Left colon (tissue), 2 donors: ENCODE measurements around the gene MAGED1. TPM values are rescaled to one million over a fixed set of nuclear protein-coding genes. Genes with fewer than 3 reads are reported as not detected.
"Not testable (repeated sequence)": the region's sequence is repeated elsewhere in the genome, so short reads cannot be mapped to it uniquely, and the experiment has no call there.

Source experiments
- ATAC-seq: fragments of 200-7000 bp; cut with Tn5 transposase; one replicate; pipeline ENCODE4 v1.9.1; 2020; ENCODE audit warnings: mild to moderate bottlenecking, moderate library complexity
- DNase-seq, 2 donors: peaks; one replicate each; pipeline ENCODE4 v3.0.0-alpha.2; 2020
- intact Hi-C, 2 donors: fragments of 100-400 bp; cut with DNase I in 1 of 2; cut with micrococcal nuclease in 1 of 2; formaldehyde crosslinking; loops; one replicate each; pipeline versions ENCODE4 v1.11.2 to v1.14.0; 2022; cut with DNase I, micrococcal nuclease
- total RNA-seq, 2 donors: library from RNA; stranded (reverse); fragmentation: NEBNext Ultra II Directional; extraction: Animal tissue kit (Norgen Biotek cat#: 25700); gene quantifications; one replicate each; pipeline ENCODE4 v1.2.1, GENCODE V29; 2021
- donor health status: DM: no; HTN: no; CAD: no.
- donor health status: DM: yes; HTN: yes; CAD: no.

The MAGED1 gene
- total RNA-seq, 2 donors from 2014 or later = 76.1 to 96.6 TPM

DNA sequence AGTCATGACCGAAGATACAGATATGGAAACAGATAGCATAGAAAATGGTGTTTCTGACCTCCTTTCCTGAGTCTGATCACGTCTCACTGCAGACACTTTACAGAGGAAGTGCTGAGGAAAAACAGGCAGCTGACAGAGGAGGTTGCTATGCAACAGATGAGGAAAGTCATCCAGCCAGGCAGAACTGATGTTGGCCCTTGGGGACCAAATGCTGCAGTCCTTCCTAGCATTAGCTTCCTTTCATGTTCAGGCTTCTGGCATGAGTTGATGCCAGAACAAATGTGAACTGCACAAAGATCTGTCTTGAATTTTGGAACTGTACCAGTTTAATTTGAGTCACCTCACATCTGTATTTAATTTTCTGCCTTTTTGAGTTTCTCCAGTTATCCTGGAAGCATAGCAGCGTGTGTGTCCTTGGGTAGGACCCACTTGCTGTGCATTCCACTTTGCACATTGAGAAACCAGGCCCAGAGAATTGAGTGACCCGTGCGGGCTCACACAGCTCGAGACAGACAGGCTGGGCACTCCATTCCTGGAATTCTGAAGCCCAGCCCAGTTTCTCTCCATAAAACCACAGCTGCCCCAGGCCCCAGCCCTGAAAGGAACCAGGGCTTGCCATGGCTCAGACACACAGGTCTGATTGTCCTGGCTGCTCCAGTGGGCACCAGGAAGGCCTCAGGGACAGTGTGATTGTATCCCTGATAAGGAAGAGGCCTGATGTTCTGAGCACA is 1.4 kb upstream of the MAGED1 start:
- no peak for ATAC-seq
- DNase-seq = no peak
- intact Hi-C loops = no loop called here

DNA sequence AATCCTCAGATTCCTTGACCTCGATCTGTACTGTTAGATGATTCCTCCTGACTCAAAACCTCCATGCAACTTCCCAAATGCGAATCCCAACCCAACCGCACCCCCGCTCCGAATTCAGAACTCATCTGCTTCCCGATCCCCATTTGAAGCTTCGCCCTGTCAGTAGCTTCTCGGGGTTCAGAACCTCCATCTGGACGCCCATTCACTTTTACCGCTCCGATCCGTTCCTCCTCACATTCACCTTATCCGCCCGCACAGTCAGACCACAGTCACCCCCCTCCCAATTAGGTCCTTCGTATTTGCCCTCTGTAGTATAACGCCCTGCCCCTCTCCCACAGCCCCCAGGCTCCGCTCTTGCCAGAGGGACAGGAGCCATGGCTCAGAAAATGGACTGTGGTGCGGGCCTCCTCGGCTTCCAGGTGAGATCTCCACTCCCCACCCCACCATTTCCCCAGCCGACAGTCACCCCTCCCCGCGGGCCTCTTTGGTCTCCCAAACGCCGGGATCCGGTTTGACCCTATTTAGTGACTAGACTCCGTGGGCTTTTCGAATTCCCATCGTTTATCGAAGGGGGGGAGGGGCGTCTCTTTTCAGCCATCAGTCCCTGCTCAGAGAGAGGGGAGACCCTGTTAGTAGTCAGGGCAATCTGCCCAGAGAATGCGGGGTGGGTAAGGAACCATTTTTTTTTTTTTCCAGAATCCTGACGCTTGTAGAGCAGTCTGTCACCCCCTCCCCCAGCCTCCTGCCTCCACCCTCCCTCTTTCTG is 691 bp downstream of the MAGED1 start:
- ATAC-seq (peak; percentile 20), DNase-seq (peak in 1 of 2 donors; percentile 30)
- intact Hi-C loops = no loop called here

DNA sequence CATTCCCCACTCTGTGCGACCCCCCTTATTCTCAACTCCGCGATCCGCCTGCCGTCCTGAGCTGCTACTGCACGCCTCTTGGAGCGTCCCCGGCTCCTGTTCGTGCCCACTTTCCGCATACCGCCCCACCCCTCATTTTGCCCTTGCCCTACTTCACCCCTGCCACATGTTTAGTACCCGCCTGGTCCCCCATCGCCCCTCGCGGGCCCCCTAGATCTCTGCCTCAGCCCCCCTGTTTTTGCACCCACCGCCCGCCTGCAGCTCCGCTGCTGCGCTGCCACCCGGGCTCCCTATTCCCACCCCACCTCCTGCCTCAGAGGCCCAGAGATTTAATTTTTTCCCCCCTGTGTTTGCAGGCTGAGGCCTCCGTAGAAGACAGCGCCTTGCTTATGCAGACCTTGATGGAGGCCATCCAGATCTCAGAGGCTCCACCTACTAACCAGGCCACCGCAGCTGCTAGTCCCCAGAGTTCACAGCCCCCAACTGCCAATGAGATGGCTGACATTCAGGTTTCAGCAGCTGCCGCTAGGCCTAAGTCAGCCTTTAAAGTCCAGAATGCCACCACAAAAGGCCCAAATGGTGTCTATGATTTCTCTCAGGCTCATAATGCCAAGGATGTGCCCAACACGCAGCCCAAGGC is 1.4 kb downstream of the MAGED1 start:
- DNase-seq = peak in 1 of 2 donors; percentile 9
- ATAC-seq = no peak
- intact Hi-C loops = no loop called here

DNA sequence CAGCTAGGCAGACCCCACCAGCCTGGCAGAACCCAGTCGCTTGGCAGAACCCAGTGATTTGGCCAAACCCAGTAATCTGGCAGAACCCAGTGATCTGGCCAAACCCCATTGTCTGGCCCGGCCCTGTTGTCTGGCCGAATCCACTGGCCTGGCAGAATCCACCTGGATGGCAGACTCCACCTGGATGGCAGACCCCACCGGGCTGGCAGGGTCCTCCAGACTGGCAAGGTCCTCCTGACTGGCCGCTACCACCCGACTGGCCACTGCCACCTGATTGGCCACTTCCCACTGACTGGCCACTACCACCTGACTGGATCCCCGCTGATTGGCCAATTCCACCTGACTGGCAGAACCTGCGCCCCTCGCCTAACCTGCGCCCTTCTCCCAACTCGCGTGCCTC is 3.2 kb downstream of the MAGED1 start:
- intact Hi-C loops = no loop called here
- no peak for ATAC-seq
- DNase-seq = no peak

DNA sequence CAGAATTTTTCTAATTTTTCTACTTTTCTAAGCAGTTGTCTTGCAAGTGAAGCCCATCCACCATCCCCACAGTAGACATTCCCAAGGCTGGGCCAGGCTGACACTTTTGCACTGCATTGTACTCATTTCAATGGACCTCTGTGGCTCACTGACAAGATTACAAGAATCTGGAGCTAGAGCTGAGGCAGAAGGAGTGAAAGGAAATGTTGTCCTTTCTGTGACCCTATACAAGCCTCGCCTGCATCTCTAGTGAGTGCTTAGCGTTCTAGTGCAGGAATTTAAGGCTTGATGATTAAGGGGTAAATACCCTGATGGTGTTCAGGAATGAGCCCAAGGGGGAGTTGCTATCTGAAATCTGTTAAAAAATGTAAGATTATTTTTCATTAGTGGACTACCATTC is 6.3 kb downstream of the MAGED1 start:
- ATAC-seq (no peak), DNase-seq (no peak)
- intact Hi-C loops = no loop called here

DNA sequence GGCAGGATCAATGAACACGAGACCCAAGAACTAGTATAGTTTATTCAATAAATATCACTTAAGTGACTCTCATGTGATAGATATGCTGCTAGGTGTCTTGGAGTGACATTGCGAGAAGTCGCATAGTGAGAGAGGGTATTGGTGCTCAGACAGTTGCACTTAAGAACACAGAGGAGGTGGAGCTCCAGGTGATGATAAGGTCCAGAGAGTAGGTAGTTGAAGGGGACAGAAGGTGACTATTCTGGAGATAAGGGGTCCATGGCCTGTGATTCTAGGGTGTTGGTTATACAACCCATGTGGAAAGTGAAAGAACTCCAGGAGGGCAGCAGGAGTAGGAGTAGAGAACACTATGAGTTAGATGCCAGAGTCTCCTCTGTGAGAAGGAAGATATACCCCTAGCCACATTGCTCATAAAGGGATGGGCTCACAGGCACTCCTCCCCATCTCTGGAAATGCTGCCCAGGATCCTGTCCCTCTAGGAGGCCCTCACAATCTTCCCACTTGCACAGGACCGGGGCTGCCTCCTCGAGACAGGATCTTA is 9.2 kb downstream of the MAGED1 start:
- intact Hi-C loops = no loop called here

DNA sequence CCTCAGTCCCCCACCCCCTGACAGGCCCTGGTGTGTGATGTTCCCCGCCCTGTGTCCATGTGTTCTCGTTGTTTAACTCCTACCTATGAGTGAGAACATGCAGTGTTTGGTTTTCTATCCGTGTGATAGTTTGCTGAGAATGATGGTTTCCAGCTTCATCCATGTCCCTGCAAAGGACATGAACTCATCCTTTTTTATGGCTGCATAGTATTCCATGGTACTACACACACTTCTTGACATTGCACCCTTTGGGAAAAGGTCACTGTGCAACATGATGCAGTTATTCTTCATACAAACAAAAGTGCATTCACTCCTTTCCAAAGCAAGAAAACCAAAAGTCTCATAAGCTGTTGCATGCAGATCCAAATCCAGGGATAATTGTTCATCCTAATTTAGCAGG is 11.7 kb downstream of the MAGED1 start:
- intact Hi-C loops, DNase-seq, ATAC-seq: not testable (repeated sequence)

More for the DNA sequence above, 9.2 kb downstream of the MAGED1 start:
- ATAC-seq (no peak), DNase-seq (no peak)

DNA sequence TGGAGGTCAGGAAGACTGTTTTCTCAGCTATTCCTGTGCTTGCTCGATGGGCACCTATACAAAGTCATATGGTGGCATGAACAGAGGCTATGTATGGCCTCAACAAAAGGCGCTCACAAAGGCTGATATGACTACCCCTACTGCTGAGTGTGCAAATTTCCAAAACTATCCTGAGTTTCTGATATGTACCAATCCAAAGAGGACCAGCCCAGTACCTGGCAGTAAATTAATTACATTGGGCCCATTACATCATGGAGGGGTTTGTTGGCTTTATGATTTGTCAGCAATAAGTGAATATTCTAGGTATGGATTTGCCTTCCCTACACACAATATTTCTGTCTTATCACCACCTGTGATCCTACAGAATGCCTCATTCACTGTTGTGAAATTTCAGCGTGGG is 12.3 kb downstream of the MAGED1 start:
- intact Hi-C loops = no loop called here
- no peak for DNase-seq
- ATAC-seq = no peak

DNA sequence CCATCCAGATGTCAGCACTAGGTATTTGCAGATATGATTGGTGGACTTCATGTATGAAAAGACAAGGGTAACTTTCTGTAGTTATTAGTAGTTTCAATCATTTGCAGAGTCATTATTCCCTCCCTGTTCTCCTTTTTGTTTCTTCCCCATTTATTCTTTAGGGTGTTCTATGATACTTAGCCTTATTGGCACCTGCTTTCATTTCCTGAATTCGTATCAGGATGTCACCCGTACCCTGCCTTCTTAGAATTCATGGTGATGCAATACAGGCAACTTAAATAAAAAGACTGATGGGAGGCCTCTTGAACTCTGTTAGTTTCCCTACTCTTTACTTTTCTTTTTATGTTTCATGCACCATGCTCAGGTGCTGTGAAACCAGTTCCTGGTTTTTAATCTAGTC is 24.2 kb downstream of the MAGED1 start:
- ATAC-seq (no peak), DNase-seq (no peak)
- intact Hi-C loops = no loop called here

DNA sequence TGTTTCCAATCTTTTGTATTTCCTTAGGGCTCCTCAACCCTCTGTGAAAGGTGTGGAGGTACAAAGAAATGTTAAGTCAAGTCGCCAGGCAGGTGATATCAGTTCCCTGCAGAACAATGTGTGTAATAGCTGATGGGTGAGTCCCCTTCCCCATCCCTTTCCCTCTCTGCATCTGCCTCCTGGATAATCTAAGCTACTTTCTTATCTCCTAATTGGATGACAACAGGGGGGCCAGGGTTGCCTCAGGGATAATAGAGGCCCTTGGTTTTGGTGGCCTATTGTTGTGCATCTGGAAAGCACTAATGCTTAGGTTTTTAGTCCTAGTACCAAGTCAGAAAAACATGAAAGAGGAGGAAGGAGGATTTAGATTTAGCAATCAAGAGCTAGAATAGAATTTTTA is 29.1 kb downstream of the MAGED1 start:
- intact Hi-C loops = no loop called here
- ATAC-seq (no peak), DNase-seq (no peak)

DNA sequence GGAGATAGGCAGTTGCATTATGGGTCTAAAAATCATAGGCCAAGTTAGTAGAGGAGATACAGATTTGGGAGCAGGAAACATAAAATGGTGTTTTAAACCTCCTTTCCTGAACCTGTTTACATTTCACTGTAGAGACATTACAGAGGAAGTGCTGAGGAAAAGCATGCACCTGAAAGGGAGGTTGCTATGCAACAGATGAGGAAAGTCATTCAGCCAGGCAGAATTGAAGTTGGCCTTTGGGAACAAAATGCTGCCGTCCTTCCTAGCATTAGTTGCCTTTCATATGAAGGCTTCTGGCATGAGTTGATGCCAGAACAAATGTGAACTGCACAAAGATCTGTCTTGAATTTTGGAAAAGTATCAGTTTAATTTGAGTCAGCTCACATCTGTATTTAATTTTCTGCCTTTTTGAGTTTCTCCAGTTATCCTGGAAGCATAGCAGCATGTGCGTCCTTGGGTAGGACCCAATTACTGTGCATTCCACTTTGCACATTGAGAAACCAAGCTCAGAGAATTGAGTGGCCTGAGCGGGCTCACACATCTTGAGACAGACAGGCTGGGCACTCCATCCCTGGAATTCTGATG is 38.2 kb downstream of the MAGED1 start:
- intact Hi-C loops = no loop called here
- DNase-seq = no peak
- no peak for ATAC-seq

Other genes with a start within 250 kb of the MAGED1 start
- gene CENPVL2, start 210.8 kb upstream of the MAGED1 start, total RNA-seq = not detected
- gene CENPVL1, start 183.1 kb upstream of the MAGED1 start, total RNA-seq = not detected
- gene GSPT2, start 150.2 kb upstream of the MAGED1 start, total RNA-seq = 1 to 10 TPM; 4.2 to 6.6 TPM
- 1 to 10 TPM; 1.9 to 5.2 TPM for gene MAGED4B, start 175.6 kb downstream of the MAGED1 start, total RNA-seq